Epithelial cell of esophagus (primary cell): ENCODE data around the gene MYL7.

Source experiments
- DNase-seq: peaks from one replicate; pipeline ENCODE4 v3.0.0; 2010; ENCODE audit warnings: low read depth
- H3K4me3 ChIP-seq: 2 replicates; pipeline ENCODE4 v1.5.1; 2011; ENCODE audit warnings: mild to moderate bottlenecking, low read length, control low read depth
- TF ChIP-seq, protein P1 (sequence below): IDR thresholded peaks from 2 replicates; pipeline ENCODE4 v1.5.1; 2011; ENCODE audit warnings: low read depth, mild to moderate bottlenecking, low read length, control low read depth, inconsistent platforms; ENCODE audit not compliant: insufficient read depth; ENCODE audit errors: missing control alignments

Gene MYL7

GRCh38 chr7:44113764-44114354 is 27.3 kb downstream of the MYL7 start:
- TF ChIP-seq, protein P1, sequence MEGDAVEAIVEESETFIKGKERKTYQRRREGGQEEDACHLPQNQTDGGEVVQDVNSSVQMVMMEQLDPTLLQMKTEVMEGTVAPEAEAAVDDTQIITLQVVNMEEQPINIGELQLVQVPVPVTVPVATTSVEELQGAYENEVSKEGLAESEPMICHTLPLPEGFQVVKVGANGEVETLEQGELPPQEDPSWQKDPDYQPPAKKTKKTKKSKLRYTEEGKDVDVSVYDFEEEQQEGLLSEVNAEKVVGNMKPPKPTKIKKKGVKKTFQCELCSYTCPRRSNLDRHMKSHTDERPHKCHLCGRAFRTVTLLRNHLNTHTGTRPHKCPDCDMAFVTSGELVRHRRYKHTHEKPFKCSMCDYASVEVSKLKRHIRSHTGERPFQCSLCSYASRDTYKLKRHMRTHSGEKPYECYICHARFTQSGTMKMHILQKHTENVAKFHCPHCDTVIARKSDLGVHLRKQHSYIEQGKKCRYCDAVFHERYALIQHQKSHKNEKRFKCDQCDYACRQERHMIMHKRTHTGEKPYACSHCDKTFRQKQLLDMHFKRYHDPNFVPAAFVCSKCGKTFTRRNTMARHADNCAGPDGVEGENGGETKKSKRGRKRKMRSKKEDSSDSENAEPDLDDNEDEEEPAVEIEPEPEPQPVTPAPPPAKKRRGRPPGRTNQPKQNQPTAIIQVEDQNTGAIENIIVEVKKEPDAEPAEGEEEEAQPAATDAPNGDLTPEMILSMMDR = no peak
- no peak for DNase-seq
- H3K4me3 ChIP-seq = no peak overlapping the region

GRCh38 chr7:44112997-44113763 is 28.0 kb downstream of the MYL7 start:
- no peak overlapping the region for H3K4me3 ChIP-seq
- TF ChIP-seq, protein P1 = no peak
- DNase-seq = no peak

DNA sequence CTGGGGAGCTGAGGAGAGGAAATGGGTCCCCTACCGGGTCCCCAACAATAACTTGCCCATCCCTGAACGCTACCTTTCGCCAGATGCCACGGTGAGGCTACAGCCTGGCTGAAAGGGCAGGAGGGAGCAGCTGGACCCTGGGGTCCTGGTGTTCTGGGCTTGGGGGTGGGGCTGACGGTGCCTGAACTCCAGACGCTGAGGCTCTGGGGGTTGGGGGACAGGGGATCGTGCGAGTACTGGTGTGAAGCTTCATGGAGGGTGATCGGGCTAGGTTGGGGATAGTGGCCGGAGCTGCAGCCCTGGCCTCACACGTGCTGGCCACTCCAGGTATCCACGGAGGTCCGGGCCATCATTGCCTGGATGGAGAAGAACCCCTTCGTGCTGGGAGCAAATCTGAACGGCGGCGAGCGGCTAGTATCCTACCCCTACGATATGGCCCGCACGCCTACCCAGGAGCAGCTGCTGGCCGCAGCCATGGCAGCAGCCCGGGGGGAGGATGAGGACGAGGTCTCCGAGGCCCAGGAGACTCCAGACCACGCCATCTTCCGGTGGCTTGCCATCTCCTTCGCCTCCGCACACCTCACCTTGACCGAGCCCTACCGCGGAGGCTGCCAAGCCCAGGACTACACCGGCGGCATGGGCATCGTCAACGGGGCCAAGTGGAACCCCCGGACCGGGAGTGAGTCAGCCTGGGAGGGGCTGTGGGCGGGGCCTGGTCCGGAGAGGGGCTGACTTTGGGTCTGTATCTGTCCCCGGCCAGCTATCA is 28.7 kb downstream of the MYL7 start:
- no peak overlapping the region for H3K4me3 ChIP-seq
- TF ChIP-seq, protein P1 = no peak
- DNase-seq = no peak

- TF ChIP-seq, protein P1 = no peak
- H3K4me3 ChIP-seq = no peak overlapping the region
- DNase-seq = no peak
These were observed 29.4 kb downstream of the MYL7 start for GRCh38 chr7:44111761-44112160.

GRCh38 chr7:44110719-44111635 is 30.2 kb downstream of the MYL7 start:
- no peak overlapping the region for H3K4me3 ChIP-seq
- TF ChIP-seq, protein P1 = no peak
- DNase-seq = no peak

GRCh38 chr7:44109991-44110390 is 31.1 kb downstream of the MYL7 start:
- TF ChIP-seq, protein P1 = no peak
- no peak overlapping the region for H3K4me3 ChIP-seq
- no peak for DNase-seq
